Naive thymus-derived CD4-positive, alpha-beta T cell (primary cell): ENCODE measurements around the gene HSPA12B. TPM values are rescaled to one million over a fixed set of nuclear protein-coding genes. Genes with fewer than 3 reads are reported as not detected.

Source experiments
- ATAC-seq: fragments of 150-1000 bp; cut with Tn5 transposase; 2 replicates; pipeline ENCODE4 v1.10.0; 2021; ENCODE audit warnings: mild to moderate bottlenecking, moderate library complexity
- CTCF ChIA-PET: fragments of 350-600 bp; sonication (Branson Sonifier 250); formaldehyde crosslinking; loops from one replicate; lab custom pipeline; 2021; ENCODE audit warnings: antibody characterized with exemption; lab: Charles Lee
- POLR2A ChIA-PET: fragments of 350-600 bp; sonication (Branson Sonifier 250); formaldehyde crosslinking; loops from one replicate; lab custom pipeline; 2021; ENCODE audit warnings: antibody characterized with exemption, inconsistent platforms; lab: Charles Lee
- DNase-seq, 9 donors: peaks; one replicate each; pipeline versions ENCODE4 v3.0.0 to v3.0.0-alpha.2; 2020 to 2022; ENCODE audit warnings: mixed read lengths in 1 of 9
- H3K27ac ChIP-seq: one replicate; pipeline ENCODE4 v1.7.0; 2013; ENCODE audit warnings: mild to moderate bottlenecking, low read depth, low read length, moderate library complexity
- H3K27me3 ChIP-seq, 2 donors: one replicate each; pipeline ENCODE4 v1.7.0; 2013; ENCODE audit warnings: low read length in 2 of 2, mild to moderate bottlenecking in 2 of 2, moderate library complexity in 2 of 2; ENCODE audit not compliant: control insufficient read depth in 2 of 2, insufficient read depth in 2 of 2
- H3K36me3 ChIP-seq, 3 experiments: 1 replicate in 2 of 3; 2 replicates in 1 of 3; pipeline ENCODE4 v1.7.0; 2013; ENCODE audit warnings: low read length in 3 of 3, mild to moderate bottlenecking in 3 of 3, moderate library complexity in 1 of 3; ENCODE audit not compliant: insufficient read depth in 3 of 3, control insufficient read depth in 2 of 3
- H3K4me1 ChIP-seq, 2 donors: one replicate each; pipeline ENCODE4 v1.7.0; 2013; ENCODE audit warnings: low read length in 2 of 2, mild to moderate bottlenecking in 2 of 2, moderate library complexity in 1 of 2; ENCODE audit not compliant: control insufficient read depth in 2 of 2, insufficient read depth in 2 of 2
- H3K4me3 ChIP-seq: 2 replicates; pipeline ENCODE4 v1.7.0; 2013; ENCODE audit warnings: mild to moderate bottlenecking, low read length
- H3K9me3 ChIP-seq, 3 experiments: 1 replicate in 2 of 3; 2 replicates in 1 of 3; pipeline ENCODE4 v1.7.0; 2013; ENCODE audit warnings: low read length in 3 of 3; ENCODE audit not compliant: control insufficient read depth in 2 of 3
- H3K27ac Mint-ChIP-seq, 9 donors: one replicate each; pipeline ENCODE4 v1.8.0; 2020 to 2022; ENCODE audit warnings: mixed read lengths in 9 of 9, mild to moderate bottlenecking in 8 of 9, moderate library complexity in 5 of 9, inconsistent platforms in 2 of 9
- H3K27me3 Mint-ChIP-seq, 5 donors: one replicate each; pipeline ENCODE4 v1.8.0; 2021 to 2022; ENCODE audit warnings: mixed read lengths in 5 of 5, mild to moderate bottlenecking in 1 of 5
- H3K36me3 Mint-ChIP-seq, 5 donors: one replicate each; pipeline ENCODE4 v1.8.0; 2020 to 2022; ENCODE audit warnings: mixed read lengths in 5 of 5, mild to moderate bottlenecking in 3 of 5, inconsistent platforms in 1 of 5
- H3K4me1 Mint-ChIP-seq, 7 donors: one replicate each; pipeline ENCODE4 v1.8.0; 2020 to 2022; ENCODE audit warnings: mixed read lengths in 7 of 7, mild to moderate bottlenecking in 3 of 7, inconsistent platforms in 1 of 7
- H3K4me3 Mint-ChIP-seq, 10 donors: one replicate each; pipeline ENCODE4 v1.8.0; 2020 to 2022; ENCODE audit warnings: mild to moderate bottlenecking in 10 of 10, mixed read lengths in 10 of 10, moderate library complexity in 6 of 10, inconsistent platforms in 2 of 10
- H3K9me3 Mint-ChIP-seq, 11 donors: one replicate each; pipeline ENCODE4 v1.8.0; 2020 to 2022; ENCODE audit warnings: mixed read lengths in 11 of 11, mild to moderate bottlenecking in 4 of 11, inconsistent platforms in 1 of 11, moderate library complexity in 1 of 11
- intact Hi-C, 2 donors: fragments of 100-400 bp; cut with micrococcal nuclease; formaldehyde crosslinking; loops; one replicate each; pipeline ENCODE4 v1.15.1; 2023
- polyA plus RNA-seq, 2 donors: library from polyadenylated mRNA; unstranded; fragments of 300-500 nt; fragmentation: Illumina TruSeq; gene quantifications; one replicate each; pipeline ENCODE4 v1.2.3, GENCODE V29; 2021
- total RNA-seq, 6 experiments: library from RNA in 5 of 6; stranded (reverse) in 5 of 6; gene quantifications; 1 replicate in 5 of 6; 2 replicates in 1 of 6; pipeline ENCODE4 v1.2.3 and lab custom pipeline; 2021 to 2026

HSPA12B gene
- total and polyA plus RNA-seq, 7 experiments from 2014 or later, result 0.09 to 0.20 TPM; not detected in 5

GRCh38 chr20:3720068-3720467 lies 12.4 kb upstream of the HSPA12B start:
- Histone ChIP-seq H3K36me3 (no peaks in the 10 kb centered on the region), H3K27ac (no peak overlapping the region), H3K4me3 (no peak overlapping the region), H3K9me3 (no peaks in the 10 kb centered on the region), H3K27me3 (no peaks in the 10 kb centered on the region), H3K4me1 (no peaks in the 10 kb centered on the region)
- no peak overlapping the region for H3K27ac Mint-ChIP-seq
- no peaks in the 10 kb centered on the region for H3K36me3 Mint-ChIP-seq
- ATAC-seq (no peak), DNase-seq (no peak)
- CTCF ChIA-PET, result no interaction called here
- H3K4me3 Mint-ChIP-seq, result no peak overlapping the region
- intact Hi-C loops, result no loop called here
- POLR2A ChIA-PET, result no interaction called here
- H3K4me1 Mint-ChIP-seq, result peaks cover 0 to 13% (median 0%) of the 10 kb centered on the region in 7 donors
- peaks cover 16 to 34% (median 26%) of the 10 kb centered on the region in 5 donors for H3K27me3 Mint-ChIP-seq
- H3K9me3 Mint-ChIP-seq, result peaks cover 0 to 1% (median 0%) of the 10 kb centered on the region in 11 donors

- no peak for DNase-seq
- CTCF ChIA-PET, result no interaction called here
- no peak for ATAC-seq
- Histone ChIP-seq H3K4me1 (no peaks in the 10 kb centered on the region), H3K4me3 (no peak overlapping the region), H3K9me3 (no peaks in the 10 kb centered on the region), H3K27me3 (no peaks in the 10 kb centered on the region), H3K36me3 (no peaks in the 10 kb centered on the region), H3K27ac (no peak overlapping the region)
- Mint-ChIP-seq H3K27me3 (peaks cover 16 to 34% (median 26%) of the 10 kb centered on the region in 5 donors), H3K9me3 (peaks cover 0 to 1% (median 0%) of the 10 kb centered on the region in 11 donors), H3K4me3 (no peak overlapping the region), H3K36me3 (no peaks in the 10 kb centered on the region), H3K27ac (no peak overlapping the region), H3K4me1 (peaks cover 0 to 13% (median 0%) of the 10 kb centered on the region in 7 donors)
- POLR2A ChIA-PET, result no interaction called here
- intact Hi-C loops, result no loop called here
These were observed 11.9 kb upstream of the HSPA12B start for GRCh38 chr20:3720626-3721025.

- Mint-ChIP-seq H3K27me3 (peaks cover 18 to 38% (median 32%) of the 10 kb centered on the region in 5 donors), H3K36me3 (no peaks in the 10 kb centered on the region)
- POLR2A ChIA-PET, result no interaction called here
These were observed 10.6 kb upstream of the HSPA12B start for GRCh38 chr20:3721912-3722311.

GRCh38 chr20:3723284-3723683 lies 9.2 kb upstream of the HSPA12B start:
- H3K27ac ChIP-seq, result no peak overlapping the region
- POLR2A ChIA-PET, result no interaction called here
- H3K27ac Mint-ChIP-seq, result no peak overlapping the region
- H3K27me3 Mint-ChIP-seq, result peaks cover 26 to 46% (median 45%) of the 10 kb centered on the region in 5 donors
- H3K4me1 Mint-ChIP-seq, result peaks cover 0 to 13% (median 0%) of the 10 kb centered on the region in 7 donors
- no peaks in the 10 kb centered on the region for H3K36me3 ChIP-seq
- no peaks in the 10 kb centered on the region for H3K27me3 ChIP-seq
- H3K36me3 Mint-ChIP-seq, result no peaks in the 10 kb centered on the region
- ATAC-seq (no peak), DNase-seq (no peak)
- no peaks in the 10 kb centered on the region for H3K9me3 ChIP-seq
- no peak overlapping the region for H3K4me3 Mint-ChIP-seq
- CTCF ChIA-PET, result interaction anchor here (1.1 to 1.7 kb wide), 2 partner anchors 12 to 51 kb away, joined by 3 to 4 read pairs; no protein-coding TSS in a partner anchor
- no peaks in the 10 kb centered on the region for H3K4me1 ChIP-seq
- H3K4me3 ChIP-seq, result no peak overlapping the region
- peaks cover 0 to 1% (median 0%) of the 10 kb centered on the region in 11 donors for H3K9me3 Mint-ChIP-seq
- intact Hi-C loops, result no loop called here

More at GRCh38 chr20:3721912-3722311, 10.6 kb upstream of the HSPA12B start:
- H3K36me3 ChIP-seq, result no peaks in the 10 kb centered on the region
- H3K27ac ChIP-seq, result no peak overlapping the region
- H3K27me3 ChIP-seq, result no peaks in the 10 kb centered on the region
- ATAC-seq, result no peak
- intact Hi-C loops, result no loop called here
- Mint-ChIP-seq H3K4me1 (peaks cover 0 to 13% (median 0%) of the 10 kb centered on the region in 7 donors), H3K9me3 (peaks cover 0 to 1% (median 0%) of the 10 kb centered on the region in 11 donors), H3K4me3 (no peak overlapping the region), H3K27ac (no peak overlapping the region)
- DNase-seq, result no peak
- CTCF ChIA-PET, result interaction anchor here (1.1 to 1.7 kb wide), 2 partner anchors 11 to 49 kb away, joined by 3 to 4 read pairs; no protein-coding TSS in a partner anchor
- no peaks in the 10 kb centered on the region for H3K9me3 ChIP-seq
- H3K4me1 ChIP-seq, result no peaks in the 10 kb centered on the region
- no peak overlapping the region for H3K4me3 ChIP-seq

GRCh38 chr20:3724356-3724755 lies 8.1 kb upstream of the HSPA12B start:
- Histone ChIP-seq H3K9me3 (no peaks in the 10 kb centered on the region), H3K4me3 (no peak overlapping the region), H3K27ac (no peak overlapping the region), H3K36me3 (no peaks in the 10 kb centered on the region), H3K4me1 (no peaks in the 10 kb centered on the region), H3K27me3 (no peaks in the 10 kb centered on the region)
- intact Hi-C loops, result no loop called here
- POLR2A ChIA-PET, result no interaction called here
- Mint-ChIP-seq H3K27me3 (peaks cover 29 to 51% (median 48%) of the 10 kb centered on the region in 5 donors), H3K4me3 (no peak overlapping the region), H3K9me3 (peaks cover 0 to 1% (median 0%) of the 10 kb centered on the region in 11 donors), H3K36me3 (no peaks in the 10 kb centered on the region), H3K27ac (no peak overlapping the region), H3K4me1 (peaks cover 0 to 13% (median 0%) of the 10 kb centered on the region in 7 donors)
- CTCF ChIA-PET, result no interaction called here
- ATAC-seq (no peak), DNase-seq (no peak)

GRCh38 chr20:3727401-3728021 lies 5.0 kb upstream of the HSPA12B start:
- Histone ChIP-seq H3K4me1 (no peaks in the 10 kb centered on the region), H3K4me3 (no peak overlapping the region), H3K27me3 (no peaks in the 10 kb centered on the region), H3K36me3 (no peaks in the 10 kb centered on the region), H3K9me3 (no peaks in the 10 kb centered on the region), H3K27ac (no peak overlapping the region)
- Mint-ChIP-seq H3K27ac (no peak overlapping the region), H3K9me3 (no peaks in the 10 kb centered on the region), H3K4me3 (no peak overlapping the region), H3K36me3 (peaks cover 0 to 4% (median 0%) of the 10 kb centered on the region in 5 donors), H3K4me1 (peaks cover 0 to 6% (median 0%) of the 10 kb centered on the region in 7 donors), H3K27me3 (peaks cover 39 to 54% (median 49%) of the 10 kb centered on the region in 5 donors)
- ATAC-seq (no peak), DNase-seq (no peak)
- intact Hi-C loops, result no loop called here
- ChIA-PET POLR2A (no interaction called here), CTCF (no interaction called here)

GRCh38 chr20:3728354-3728753 lies 4.1 kb upstream of the HSPA12B start:
- Histone ChIP-seq H3K9me3 (no peaks in the 10 kb centered on the region), H3K4me3 (no peak overlapping the region), H3K27ac (no peak overlapping the region), H3K4me1 (no peaks in the 10 kb centered on the region), H3K27me3 (peaks cover 0 to 2% of the 10 kb centered on the region in 2 donors), H3K36me3 (no peaks in the 10 kb centered on the region)
- H3K27ac Mint-ChIP-seq, result no peak overlapping the region
- H3K36me3 Mint-ChIP-seq, result peaks cover 0 to 4% (median 0%) of the 10 kb centered on the region in 5 donors
- intact Hi-C loops, result no loop called here
- ATAC-seq (no peak), DNase-seq (no peak)
- H3K27me3 Mint-ChIP-seq, result peaks cover 44 to 59% (median 51%) of the 10 kb centered on the region in 5 donors
- H3K9me3 Mint-ChIP-seq, result peaks cover 0 to 2% (median 0%) of the 10 kb centered on the region in 11 donors
- no peak overlapping the region for H3K4me3 Mint-ChIP-seq
- CTCF ChIA-PET, result no interaction called here
- peaks cover 0 to 6% (median 0%) of the 10 kb centered on the region in 7 donors for H3K4me1 Mint-ChIP-seq
- POLR2A ChIA-PET, result no interaction called here
